ENCODE data around the gene C20orf202. TPM values are rescaled to one million over a fixed set of nuclear protein-coding genes. Genes with fewer than 3 reads are reported as not detected.
A peak's percentile ranks its signal among the peaks of the same experiment; 100 is the strongest.

The C20orf202 gene
- total and polyA plus RNA-seq, 9 of the 15 experiments (the other 6 are each of a cell fraction or from before 2014, with no cell fraction given) = 0.03 to 0.24 (median 0.15) TPM; not detected in 4

DNA sequence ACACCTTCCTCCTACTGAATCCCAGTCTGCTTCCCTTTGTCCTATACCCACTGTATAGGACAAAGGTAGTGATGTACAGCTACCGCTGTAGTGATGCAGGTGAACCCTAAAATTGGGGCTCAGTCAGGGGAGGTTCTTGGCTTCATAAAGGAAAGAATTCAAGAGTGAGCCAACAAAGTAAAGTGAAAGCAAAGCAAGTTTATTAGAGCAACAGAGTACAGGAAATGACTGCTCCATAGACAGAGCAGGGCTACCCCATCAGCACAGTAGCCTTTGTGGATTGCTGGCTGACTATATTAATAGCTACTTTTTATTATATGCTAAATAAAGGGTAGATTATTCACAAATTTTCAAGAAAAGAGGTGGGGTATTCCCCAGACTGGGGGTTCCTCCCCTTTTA lies 3.3 kb upstream of the C20orf202 start:
- ATAC-seq (no peak), DNase-seq (ENCODE audit: extremely low read depth in 1 of 4, low spot score in 3 of 4) (no peak), FAIRE-seq (no peak)
- Histone ChIP-seq H3K4me2 (ENCODE audit: insufficient read depth, low read length) (no peak overlapping the region), H4K20me1 (replicated peaks; ENCODE audit: control insufficient read depth, insufficient read depth, low read length) (no peaks in the 10 kb centered on the region), H3K4me3 (no peak overlapping the region), H3K27ac (ENCODE audit: extremely low read depth, low read depth, low read length) (no peak overlapping the region), H2AFZ (ENCODE audit: low read depth, low read length) (peak overlapping the region; percentile 55; the same call in 1 of the 2 replicates), H3K9me3 (replicated peaks; ENCODE audit: control insufficient read depth, insufficient read depth, low read depth, low read length) (no peaks in the 10 kb centered on the region), H3K36me3 (ENCODE audit: control insufficient read depth, insufficient read depth, low read length) (no peaks in the 10 kb centered on the region), H3K4me1 (replicated peaks in 1 of 2; ENCODE audit: control insufficient read depth in 2 of 2, insufficient read depth in 2 of 2, low read length in 2 of 2) (peaks cover 0 to 4% of the 10 kb centered on the region in 2 experiments; a peak in 1 of 5 replicates), H3K9ac (ENCODE audit: insufficient read depth in 1 of 2, low read depth in 2 of 2, low read length in 2 of 2) (no peak overlapping the region), H3K27me3 (ENCODE audit: control insufficient read depth in 2 of 2, insufficient read depth in 2 of 2, low read length in 2 of 2) (no peaks in the 10 kb centered on the region), H3K79me2 (ENCODE audit: control insufficient read depth, insufficient read depth, low read length) (no peaks in the 10 kb centered on the region), H3K9me1 (ENCODE audit: control insufficient read depth, insufficient read depth, low read length) (no peaks in the 10 kb centered on the region)
- ChIA-PET POLR2A (no interaction called here), CTCF (ENCODE audit: low intra/inter-chr PET ratio) (no interaction called here)
- in situ Hi-C loops (cut with MboI) (loop anchor here (10.0 kb wide), 1 partner anchor 385 kb away; no protein-coding TSS in a partner anchor), intact Hi-C loops (cut with micrococcal nuclease) (no loop called here)
- no TSS peak for BruUV-seq (replicated peaks)
- 90% methylated on average over 1 of the region's 1 CpG for WGBS (ENCODE audit: insufficient coverage, low coverage, missing lambda C conversion rate)
- TF ChIP-seq ZNF76 (CRISPR knock-in tag; IDR thresholded peaks at IDR 0.05; ENCODE audit: borderline replicate concordance) (no peak), ZNF282 (CRISPR knock-in tag; IDR thresholded peaks at IDR 0.05) (no peak)
- TF ChIP-seq, protein P1, sequence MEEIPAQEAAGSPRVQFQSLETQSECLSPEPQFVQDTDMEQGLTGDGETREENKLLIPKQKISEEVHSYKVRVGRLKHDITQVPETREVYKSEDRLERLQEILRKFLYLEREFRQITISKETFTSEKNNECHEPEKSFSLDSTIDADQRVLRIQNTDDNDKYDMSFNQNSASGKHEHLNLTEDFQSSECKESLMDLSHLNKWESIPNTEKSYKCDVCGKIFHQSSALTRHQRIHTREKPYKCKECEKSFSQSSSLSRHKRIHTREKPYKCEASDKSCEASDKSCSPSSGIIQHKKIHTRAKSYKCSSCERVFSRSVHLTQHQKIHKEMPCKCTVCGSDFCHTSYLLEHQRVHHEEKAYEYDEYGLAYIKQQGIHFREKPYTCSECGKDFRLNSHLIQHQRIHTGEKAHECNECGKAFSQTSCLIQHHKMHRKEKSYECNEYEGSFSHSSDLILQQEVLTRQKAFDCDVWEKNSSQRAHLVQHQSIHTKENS (CRISPR knock-in tag; IDR thresholded peaks at IDR 0.05) = no peak

DNA sequence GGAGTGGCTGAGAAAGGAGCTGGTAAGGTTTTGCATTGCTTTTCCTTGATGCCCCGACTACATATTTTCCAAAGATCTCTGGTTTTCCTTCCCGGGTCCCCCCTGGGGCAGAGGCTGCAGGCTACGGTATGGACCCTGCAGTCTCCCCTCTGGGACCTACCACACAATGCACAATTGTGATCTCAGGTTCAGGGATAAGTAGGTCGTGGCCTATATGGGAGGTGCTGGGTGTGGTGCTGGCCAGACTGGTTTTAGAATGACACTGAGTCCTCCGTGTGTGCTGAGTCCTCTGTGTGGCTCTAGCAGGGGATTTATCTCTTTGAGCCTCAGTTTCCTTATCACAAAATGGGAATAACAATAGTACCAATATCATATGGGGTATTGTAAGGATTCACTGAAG lies 376 bp downstream of the C20orf202 start:
- Histone ChIP-seq H3K9ac (ENCODE audit: insufficient read depth in 1 of 2, low read depth in 2 of 2, low read length in 2 of 2) (no peak overlapping the region; a peak in 1 of 4 replicates), H3K79me2 (ENCODE audit: control insufficient read depth, insufficient read depth, low read length) (no peaks in the 10 kb centered on the region), H3K4me3 (no peak overlapping the region), H3K9me3 (replicated peaks; ENCODE audit: control insufficient read depth, insufficient read depth, low read depth, low read length) (no peaks in the 10 kb centered on the region), H3K4me2 (ENCODE audit: insufficient read depth, low read length) (no peak overlapping the region), H4K20me1 (replicated peaks; ENCODE audit: control insufficient read depth, insufficient read depth, low read length) (no peaks in the 10 kb centered on the region), H3K36me3 (ENCODE audit: control insufficient read depth, insufficient read depth, low read length) (no peaks in the 10 kb centered on the region), H3K27ac (ENCODE audit: extremely low read depth, low read depth, low read length) (no peak overlapping the region), H3K9me1 (ENCODE audit: control insufficient read depth, insufficient read depth, low read length) (no peaks in the 10 kb centered on the region), H3K4me1 (replicated peaks in 1 of 2; ENCODE audit: control insufficient read depth in 2 of 2, insufficient read depth in 2 of 2, low read length in 2 of 2) (peaks cover 4% of the 10 kb centered on the region in 2 experiments; a peak in 2 of 5 replicates), H3K27me3 (ENCODE audit: control insufficient read depth in 2 of 2, insufficient read depth in 2 of 2, low read length in 2 of 2) (no peaks in the 10 kb centered on the region), H2AFZ (ENCODE audit: low read depth, low read length) (no peak overlapping the region)
- no peak for DNase-seq (ENCODE audit: extremely low read depth in 1 of 4, low spot score in 3 of 4)
- 34% methylated on average over 3 of the region's 5 CpGs for WGBS (ENCODE audit: insufficient coverage, low coverage, missing lambda C conversion rate)
- in situ Hi-C loops (cut with MboI) = no loop called here
- no TSS peak for BruUV-seq (replicated peaks)
- intact Hi-C loops (cut with micrococcal nuclease) = no loop called here
- FAIRE-seq = no peak
- CTCF ChIA-PET (ENCODE audit: low intra/inter-chr PET ratio) = no interaction called here
- POLR2A ChIA-PET = interaction anchor here (0.7 to 1.2 kb wide), 3 partner anchors 8 to 368 kb away, joined by 3 read pairs; no protein-coding TSS in a partner anchor
- ATAC-seq = no peak
- TF ChIP-seq, protein P2, sequence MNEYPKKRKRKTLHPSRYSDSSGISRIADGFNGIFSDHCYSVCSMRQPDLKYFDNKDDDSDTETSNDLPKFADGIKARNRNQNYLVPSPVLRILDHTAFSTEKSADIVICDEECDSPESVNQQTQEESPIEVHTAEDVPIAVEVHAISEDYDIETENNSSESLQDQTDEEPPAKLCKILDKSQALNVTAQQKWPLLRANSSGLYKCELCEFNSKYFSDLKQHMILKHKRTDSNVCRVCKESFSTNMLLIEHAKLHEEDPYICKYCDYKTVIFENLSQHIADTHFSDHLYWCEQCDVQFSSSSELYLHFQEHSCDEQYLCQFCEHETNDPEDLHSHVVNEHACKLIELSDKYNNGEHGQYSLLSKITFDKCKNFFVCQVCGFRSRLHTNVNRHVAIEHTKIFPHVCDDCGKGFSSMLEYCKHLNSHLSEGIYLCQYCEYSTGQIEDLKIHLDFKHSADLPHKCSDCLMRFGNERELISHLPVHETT (CRISPR knock-in tag; conservative IDR thresholded peaks at IDR 0.05 in 1 of 2, IDR thresholded peaks at IDR 0.05 in 1 of 2) = no peak
- TF ChIP-seq KAT2B (IDR thresholded peaks at IDR 0.05; ENCODE audit: low read depth, low read length) = no peak
- TF ChIP-seq, protein P3, sequence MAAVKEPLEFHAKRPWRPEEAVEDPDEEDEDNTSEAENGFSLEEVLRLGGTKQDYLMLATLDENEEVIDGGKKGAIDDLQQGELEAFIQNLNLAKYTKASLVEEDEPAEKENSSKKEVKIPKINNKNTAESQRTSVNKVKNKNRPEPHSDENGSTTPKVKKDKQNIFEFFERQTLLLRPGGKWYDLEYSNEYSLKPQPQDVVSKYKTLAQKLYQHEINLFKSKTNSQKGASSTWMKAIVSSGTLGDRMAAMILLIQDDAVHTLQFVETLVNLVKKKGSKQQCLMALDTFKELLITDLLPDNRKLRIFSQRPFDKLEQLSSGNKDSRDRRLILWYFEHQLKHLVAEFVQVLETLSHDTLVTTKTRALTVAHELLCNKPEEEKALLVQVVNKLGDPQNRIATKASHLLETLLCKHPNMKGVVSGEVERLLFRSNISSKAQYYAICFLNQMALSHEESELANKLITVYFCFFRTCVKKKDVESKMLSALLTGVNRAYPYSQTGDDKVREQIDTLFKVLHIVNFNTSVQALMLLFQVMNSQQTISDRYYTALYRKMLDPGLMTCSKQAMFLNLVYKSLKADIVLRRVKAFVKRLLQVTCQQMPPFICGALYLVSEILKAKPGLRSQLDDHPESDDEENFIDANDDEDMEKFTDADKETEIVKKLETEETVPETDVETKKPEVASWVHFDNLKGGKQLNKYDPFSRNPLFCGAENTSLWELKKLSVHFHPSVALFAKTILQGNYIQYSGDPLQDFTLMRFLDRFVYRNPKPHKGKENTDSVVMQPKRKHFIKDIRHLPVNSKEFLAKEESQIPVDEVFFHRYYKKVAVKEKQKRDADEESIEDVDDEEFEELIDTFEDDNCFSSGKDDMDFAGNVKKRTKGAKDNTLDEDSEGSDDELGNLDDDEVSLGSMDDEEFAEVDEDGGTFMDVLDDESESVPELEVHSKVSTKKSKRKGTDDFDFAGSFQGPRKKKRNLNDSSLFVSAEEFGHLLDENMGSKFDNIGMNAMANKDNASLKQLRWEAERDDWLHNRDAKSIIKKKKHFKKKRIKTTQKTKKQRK (IDR thresholded peaks at IDR 0.05; ENCODE audit: borderline replicate concordance, low read depth, low read length) = no peak
- TF ChIP-seq NFIX (CRISPR knock-in tag; IDR thresholded peaks at IDR 0.05; ENCODE audit: low read depth) = no peak
- no peak for TF ChIP-seq ELF4 (CRISPR knock-in tag; IDR thresholded peaks at IDR 0.05)
